ENCODE results near the gene OR5B3.
"Not testable (repeated sequence)": the region's sequence is repeated elsewhere in the genome, so short reads cannot be mapped to it uniquely, and the experiment has no call there.

OR5B3 gene

DNA sequence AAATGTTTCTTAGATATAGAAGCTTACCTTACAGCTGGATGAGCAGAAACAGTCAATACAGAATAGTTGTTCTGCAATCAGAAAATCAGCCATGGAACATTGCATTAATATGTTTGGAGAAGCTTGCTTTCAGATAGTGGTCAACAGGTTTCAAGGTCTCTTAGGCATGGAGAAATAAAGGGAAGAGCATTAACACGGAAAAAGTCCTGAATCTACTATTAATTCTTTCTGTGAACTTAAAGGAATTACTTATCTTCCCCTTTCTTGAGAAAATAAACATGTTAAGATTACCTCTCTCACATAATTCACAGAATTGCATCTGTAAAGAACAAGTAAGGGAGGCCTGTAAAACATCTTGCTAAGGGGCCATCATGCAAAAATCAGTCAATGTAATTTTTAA lies at the start of gene OR5B3:
TSS of gene OR5B3 (minus strand) at position 101 of the 400 bp plus-strand sequence. CDS start 3,465 bp downstream, outside the sequence.
- DNase-seq = no peak

DNA sequence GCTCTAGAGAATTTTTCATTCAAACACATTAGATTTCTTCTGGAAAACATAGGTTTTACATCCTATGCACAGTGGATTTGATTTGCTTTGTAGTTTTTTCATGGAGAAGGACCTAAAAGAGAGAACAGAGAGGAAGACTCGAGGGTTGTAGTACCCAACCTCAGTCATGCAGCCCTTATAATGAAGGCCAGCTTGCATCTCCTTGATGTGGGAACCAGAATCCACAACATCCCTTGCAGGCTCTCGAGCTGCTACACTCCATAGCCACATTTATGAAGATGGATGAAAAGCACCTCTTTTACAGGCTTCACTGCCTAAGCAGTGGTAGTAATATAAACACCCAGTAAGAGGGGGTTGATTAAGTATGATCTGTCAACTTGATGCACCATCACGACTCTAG lies 44.9 kb upstream of the OR5B3 start:
- no peak for DNase-seq

DNA sequence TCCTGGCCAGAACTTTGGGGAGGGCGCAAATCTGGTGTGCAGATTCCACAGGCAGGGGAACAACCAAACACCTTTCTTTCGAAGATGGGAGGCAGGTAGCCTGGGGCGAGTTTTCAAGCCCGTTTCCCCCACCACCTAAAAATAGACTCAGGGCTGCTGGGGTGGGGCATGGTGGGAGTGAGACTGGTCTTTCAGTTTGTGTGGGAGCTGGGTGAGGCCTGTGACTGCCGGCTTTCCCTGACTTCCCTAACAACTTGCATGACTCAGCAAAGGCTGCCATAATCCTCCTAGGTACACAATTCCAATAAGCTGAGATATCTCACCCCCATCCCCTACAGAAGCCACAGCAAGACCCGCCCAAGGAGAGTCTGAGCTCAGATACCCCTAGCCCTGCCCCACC lies 39.6 kb upstream of the OR5B3 start:
- no peak for DNase-seq

DNA sequence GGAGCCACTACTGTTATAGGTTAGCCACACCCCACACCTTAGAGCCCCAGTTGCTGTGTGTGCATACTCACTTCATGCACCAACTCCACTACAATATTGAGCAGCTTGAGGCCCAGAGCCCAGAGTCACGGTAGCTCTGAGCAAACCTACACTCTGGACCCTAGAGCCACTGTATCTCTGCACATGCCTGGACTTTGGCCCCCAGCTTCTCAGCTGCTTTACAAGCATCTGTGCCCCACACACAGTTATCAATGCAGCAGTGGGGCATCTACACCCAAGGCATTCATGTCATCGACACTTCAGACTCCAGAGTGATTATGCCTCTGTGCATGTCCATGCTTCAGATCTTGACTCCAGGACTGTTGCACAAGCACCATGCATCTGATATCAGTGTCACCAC lies 37.6 kb upstream of the OR5B3 start:
- DNase-seq = no peak

DNA sequence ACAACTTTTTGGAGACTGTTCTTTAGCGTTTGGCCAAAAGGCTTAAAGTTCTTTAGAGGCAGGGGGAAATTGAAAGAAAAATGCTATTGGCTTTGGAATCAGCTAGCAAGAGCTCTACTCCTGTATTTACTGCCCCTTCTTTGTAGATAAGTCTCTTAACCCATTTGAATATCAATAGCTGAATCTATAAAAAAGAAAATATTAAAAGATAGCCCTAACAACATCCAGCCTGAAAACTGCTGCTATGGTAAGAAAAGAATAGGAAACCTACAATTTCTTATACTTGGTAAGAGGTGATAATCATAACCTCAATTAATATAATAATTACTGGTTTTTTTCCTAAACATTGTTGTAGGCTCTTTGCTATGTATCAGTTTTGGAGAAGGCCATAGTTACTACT lies 35.5 kb upstream of the OR5B3 start, which contains the start of gene OR5B12:
TSS of gene OR5B12 (minus strand) at position 101 of the 400 bp plus-strand sequence. CDS start 2,085 bp downstream, outside the sequence.
- no peak for DNase-seq

DNA sequence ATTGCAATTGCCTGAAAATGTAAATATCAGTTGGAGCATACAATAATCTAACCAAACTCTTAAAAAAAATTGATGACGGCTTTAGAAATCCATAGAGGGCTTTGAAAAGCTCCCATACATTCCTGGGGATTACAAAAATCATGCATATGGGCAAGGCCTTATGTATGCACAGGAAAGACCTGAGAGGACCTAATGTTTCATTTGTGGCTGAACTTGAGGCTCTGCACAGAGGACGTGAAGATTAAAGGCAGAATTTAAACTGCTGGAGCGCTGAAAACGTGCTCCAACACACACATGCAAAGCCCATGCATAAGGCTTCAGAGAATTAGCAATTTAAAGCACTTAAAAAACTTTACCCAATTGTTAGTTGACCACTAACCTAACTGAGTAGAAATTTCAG lies 31.8 kb upstream of the OR5B3 start:
- DNase-seq = no peak

DNA sequence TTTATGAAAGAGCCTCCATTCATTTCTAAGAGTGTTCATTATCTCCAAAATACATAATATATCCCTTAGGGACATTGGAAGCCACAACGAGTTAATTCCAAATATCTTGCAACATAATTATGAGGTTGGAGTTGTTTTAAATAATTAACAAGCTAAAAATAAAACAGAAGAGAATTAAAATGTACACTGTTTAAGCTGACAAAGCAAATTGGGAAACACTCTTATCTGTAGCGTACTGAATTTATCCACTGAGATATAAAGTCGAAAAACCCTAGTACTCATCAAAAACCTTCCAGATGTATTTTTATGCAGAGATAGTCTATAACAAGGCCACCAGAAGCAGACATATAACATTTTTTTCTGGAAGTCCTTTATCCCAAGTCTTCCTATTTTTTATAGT lies 27.5 kb upstream of the OR5B3 start:
- no peak for DNase-seq

DNA sequence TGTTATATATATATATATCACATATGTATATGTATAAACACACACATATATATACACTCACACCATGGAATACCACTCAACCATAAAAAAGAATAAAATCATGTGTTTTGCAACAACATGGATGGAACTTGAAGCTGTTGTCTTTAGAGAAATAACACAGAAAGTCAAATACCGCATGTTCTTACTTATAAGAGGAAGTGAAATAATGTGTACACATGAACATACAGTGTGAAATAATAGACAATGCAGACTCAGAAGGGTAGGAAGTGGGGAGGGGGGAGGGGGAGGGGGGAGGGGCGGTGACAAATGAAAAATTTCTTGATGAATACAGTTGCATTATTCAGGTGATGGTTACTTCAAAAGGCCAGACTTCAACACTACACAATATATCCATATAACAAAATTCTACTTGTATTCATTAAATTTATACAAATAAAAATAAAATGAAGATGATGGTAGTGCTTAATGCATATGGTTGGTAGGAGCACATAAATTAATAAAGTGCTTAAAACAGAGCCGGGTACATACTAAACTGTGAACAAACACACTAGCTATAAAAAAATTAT lies 27.0 kb upstream of the OR5B3 start:
- no peak for DNase-seq

DNA sequence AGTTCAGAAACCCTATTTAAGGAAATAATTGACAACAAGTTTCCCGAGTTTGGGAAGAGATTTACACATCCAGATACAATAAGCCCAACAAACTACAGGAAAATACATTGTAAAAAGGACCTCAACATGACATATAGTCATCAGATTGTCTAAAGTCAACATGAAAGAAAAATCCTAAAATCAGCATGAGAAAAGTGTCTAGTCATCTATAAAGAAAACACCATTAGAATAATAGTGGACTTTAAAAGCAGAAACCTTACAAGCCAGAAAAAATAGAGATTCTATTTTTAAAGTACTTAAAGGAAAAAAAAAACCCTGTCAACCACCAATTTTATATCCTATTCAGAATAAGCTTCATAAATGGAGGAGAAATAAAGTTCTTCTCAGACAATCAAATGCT lies 22.6 kb upstream of the OR5B3 start:
- no peak for DNase-seq

DNA sequence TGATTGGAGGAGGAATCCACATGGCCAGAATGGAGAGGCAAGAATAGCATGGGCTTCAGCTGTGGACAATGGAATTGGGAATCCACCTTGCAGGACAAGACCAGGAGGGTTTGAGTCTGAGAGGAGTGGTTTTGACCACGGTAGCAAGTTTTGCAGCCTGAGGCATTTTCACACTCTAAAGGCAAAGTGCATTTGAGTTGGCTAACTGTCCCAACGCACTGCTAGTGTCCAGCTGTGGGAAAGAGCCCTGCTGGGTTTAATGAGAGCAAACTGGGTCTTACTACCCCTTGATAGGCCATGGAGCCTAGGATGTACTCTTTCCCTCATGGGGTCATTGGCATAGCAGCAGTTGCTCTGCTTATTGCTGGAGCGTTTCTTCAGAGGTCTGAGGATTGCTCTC lies 21.3 kb upstream of the OR5B3 start, which contains the start of gene OR5B2:
TSS of gene OR5B2 (minus strand) at position 101 of the 400 bp plus-strand sequence. CDS start 4,860 bp downstream, outside the sequence.
- DNase-seq = no peak

DNA sequence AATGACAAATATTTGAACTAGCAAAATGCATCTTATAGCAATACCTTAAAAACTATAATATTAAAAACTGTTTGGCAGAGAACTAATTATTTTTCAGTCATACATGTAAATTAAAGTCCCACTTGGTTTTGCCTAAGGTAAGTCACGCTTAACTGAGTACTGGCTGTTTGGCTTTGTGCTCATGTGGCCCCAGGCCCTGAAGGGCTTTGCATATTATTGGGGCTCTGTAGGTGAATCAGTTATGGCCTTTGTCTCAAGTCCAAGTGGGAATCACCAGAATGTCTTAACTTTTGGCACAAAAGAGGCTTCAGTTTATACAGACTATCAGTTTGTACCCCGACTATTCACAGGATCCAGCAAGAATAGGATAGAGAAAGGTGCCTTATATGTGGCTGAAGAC lies 7.1 kb downstream of the OR5B3 start:
- not testable (repeated sequence) for DNase-seq

DNA sequence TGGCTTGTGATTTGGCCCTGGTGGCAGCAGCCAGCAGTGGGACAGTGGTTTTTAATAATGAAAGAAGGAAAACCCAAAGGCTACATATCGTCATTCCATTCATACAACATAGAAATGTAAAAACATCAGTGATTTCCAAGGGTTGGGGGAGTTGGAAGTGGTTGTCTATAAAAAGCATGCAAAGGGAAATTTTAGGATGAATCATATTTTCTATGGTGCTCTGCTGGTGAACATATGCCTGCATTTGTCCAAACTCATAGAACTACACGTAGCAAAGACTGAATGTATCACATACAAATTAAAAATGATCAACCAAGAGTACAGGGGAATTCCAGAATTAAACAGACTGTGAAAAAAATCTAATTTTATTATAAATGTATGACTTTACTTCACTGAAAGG lies 11.1 kb downstream of the OR5B3 start:
- no peak for DNase-seq

DNA sequence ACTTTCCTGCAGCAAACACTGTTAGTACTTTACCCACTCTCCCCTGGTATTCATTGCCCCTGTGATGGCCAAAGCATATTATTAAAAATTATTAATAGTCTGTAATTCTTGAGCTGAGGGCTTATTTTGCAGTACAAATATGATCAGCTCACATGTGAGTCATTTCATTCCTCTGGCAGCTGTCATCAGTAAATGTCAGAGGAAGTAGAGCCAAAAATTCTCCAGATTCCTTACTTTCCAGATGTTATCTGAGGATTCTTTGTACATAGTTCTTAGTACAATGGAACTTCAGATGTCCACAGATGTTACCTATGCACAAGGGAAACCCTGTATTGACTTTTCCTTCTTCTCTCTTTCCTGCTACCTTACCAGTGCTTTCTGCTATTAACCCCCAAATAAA lies 12.5 kb downstream of the OR5B3 start:
- DNase-seq = no peak

DNA sequence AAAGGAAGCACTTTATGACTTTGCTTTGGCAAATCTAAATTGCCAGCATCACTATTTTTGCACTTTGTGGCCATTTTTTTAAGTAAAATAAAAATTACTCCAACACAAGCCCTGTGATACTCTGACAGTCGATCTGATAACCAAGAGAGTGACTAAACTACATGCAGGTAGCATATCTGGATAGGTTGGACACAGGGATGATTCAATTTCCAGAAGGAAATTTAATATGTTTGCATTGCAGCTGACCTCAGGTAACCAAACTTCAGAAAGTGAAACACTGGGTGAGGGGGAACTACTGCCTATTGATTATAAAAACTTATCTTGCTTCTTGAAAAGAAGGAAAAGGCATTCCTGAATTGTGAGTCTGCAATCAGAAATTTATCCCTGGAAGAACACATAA lies 13.9 kb downstream of the OR5B3 start:
- DNase-seq = no peak

DNA sequence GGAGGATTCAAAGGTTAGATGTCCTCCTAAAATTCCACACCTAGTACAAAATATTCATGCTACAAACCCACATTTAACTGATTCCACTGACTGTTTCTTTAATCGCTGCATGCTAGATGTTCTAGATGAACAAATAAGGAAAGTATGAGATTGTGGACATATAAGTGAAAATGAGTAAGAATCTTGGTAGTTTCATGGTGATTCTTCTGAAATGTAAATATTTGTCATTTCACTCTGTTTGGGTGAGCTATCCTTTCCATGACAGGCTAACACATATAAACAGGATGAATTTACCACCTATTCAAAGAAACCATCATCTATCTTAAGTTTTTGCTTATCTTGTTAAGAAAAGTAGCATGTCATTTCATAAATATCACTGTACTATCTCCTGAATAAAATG lies 14.8 kb downstream of the OR5B3 start:
- DNase-seq = no peak

DNA sequence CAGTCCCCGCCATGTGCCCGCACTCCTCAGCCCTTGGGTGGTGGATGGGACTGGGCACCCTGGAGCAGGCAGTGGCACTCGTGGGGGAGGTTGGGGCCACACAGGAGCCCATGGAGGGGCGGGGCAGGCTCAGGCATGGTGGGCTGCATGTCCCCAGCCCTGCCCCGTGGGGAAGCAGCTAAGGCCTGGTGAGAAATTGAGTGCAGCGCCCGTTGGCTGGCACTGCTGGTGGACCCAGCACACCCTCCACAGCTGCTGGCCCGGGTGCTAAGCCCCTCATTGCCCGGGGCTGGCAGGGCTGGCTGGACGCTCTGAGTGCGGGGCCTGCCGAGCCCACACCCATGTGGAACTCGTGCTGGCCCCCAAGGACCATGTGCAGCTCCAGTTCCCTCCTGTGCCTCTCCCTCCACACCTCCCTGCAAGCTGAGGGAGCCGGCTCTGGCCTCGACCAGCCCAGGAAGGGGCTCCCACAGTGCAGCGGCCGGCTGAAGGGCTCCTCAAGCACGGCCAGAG lies 16.1 kb downstream of the OR5B3 start:
- DNase-seq = no peak

DNA sequence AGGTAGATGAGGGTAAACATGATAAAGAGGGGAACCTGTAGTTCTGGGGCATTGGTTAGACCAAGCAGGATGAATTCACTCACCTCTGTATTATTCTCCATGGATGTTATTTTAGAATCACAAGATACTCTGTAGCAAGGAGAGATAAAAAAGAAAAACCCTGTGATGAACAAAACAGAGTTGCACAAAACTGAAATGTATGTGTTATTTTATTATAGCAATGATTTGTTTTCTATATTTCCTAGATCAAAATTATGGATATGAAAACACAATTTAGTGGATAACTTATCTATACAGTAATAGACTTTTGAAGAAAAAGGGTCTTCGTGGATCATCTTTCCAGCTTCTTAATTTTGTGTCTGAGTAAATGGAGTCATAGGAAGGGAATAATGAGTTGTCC lies 47.7 kb downstream of the OR5B3 start, which contains the start of gene OR5B17:
TSS of gene OR5B17 (minus strand) at position 101 of the 400 bp plus-strand sequence. CDS start at position 101, 0 bp downstream.
- DNase-seq = no peak

DNA sequence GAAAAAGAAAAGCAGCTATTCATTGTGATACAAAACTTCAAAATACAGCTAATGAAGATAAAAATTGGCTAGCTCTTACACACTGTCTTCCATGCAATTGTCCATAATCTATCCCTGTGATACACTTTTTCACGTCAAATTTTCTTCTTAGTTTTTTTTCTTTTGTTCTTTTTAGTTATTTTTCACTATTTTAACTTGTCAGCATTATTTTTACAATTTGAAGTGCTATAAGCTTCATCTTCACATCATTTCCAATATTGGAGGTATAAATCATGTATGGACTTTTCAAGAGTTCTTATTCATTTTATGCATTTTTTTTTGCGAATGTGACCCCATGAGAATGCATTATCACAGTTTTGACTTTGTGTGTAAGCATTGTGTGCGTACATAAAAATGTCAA lies 51.9 kb downstream of the OR5B3 start:
- DNase-seq = no peak
